ENCODE results near the gene COL6A6.

- TF ChIP-seq POLR2A (IDR thresholded peaks at IDR 0.05) (no peak), CTCF (IDR thresholded peaks at IDR 0.05) (no peak)
Observed at GRCh38 chr3:130470126-130470525, 46.9 kb upstream of the COL6A6 start.
